Liver (tissue), 9 donors: ENCODE results near the gene PRIM1. TPM values are rescaled to one million over a fixed set of nuclear protein-coding genes. Genes with fewer than 3 reads are reported as not detected.
"Not testable (repeated sequence)": the region's sequence is repeated elsewhere in the genome, so short reads cannot be mapped to it uniquely, and the experiment has no call there.

Experiments used
- DNase-seq: peaks from one replicate; pipeline ENCODE4 v3.0.0-alpha.2; 2017; ENCODE audit warnings: low spot score
- H3K27ac ChIP-seq, 2 donors: one replicate each; pipeline ENCODE4 v1.7.0; 2013; ENCODE audit warnings: inconsistent platforms in 2 of 2, low read length in 2 of 2, control low read depth in 1 of 2, low read depth in 1 of 2, mild to moderate bottlenecking in 1 of 2
- H3K27me3 ChIP-seq, 4 donors: one replicate each; pipeline versions ENCODE4 v1.6.1 to v1.7.0; 2013; ENCODE audit warnings: low read length in 3 of 4, inconsistent platforms in 1 of 4, mild to moderate bottlenecking in 1 of 4, moderate library complexity in 1 of 4; ENCODE audit not compliant: control insufficient read depth in 4 of 4, insufficient read depth in 4 of 4
- H3K36me3 ChIP-seq, 4 donors: one replicate each; pipeline versions ENCODE4 v1.6.1 to v1.7.0; 2013; ENCODE audit warnings: low read length in 3 of 4, mild to moderate bottlenecking in 3 of 4, low read depth in 1 of 4, moderate library complexity in 1 of 4; ENCODE audit not compliant: control insufficient read depth in 4 of 4, insufficient read depth in 3 of 4
- H3K4me1 ChIP-seq, 4 donors: one replicate each; pipeline versions ENCODE4 v1.6.1 to v1.7.0; 2013; ENCODE audit warnings: low read length in 3 of 4, mild to moderate bottlenecking in 3 of 4, moderate library complexity in 1 of 4; ENCODE audit not compliant: control insufficient read depth in 4 of 4, insufficient read depth in 4 of 4
- H3K4me3 ChIP-seq, 3 donors: one replicate each; pipeline versions ENCODE4 v1.6.1 to v1.7.0; 2013; ENCODE audit warnings: low read length in 3 of 3, control low read depth in 1 of 3, low read depth in 1 of 3, mild to moderate bottlenecking in 1 of 3
- H3K9ac ChIP-seq, 2 donors: one replicate each; pipeline ENCODE4 v1.7.0; 2013; ENCODE audit warnings: low read length in 2 of 2, mild to moderate bottlenecking in 2 of 2, moderate library complexity in 2 of 2, control low read depth in 1 of 2, low read depth in 1 of 2
- H3K9me3 ChIP-seq, 4 donors: one replicate each; pipeline versions ENCODE4 v1.6.1 to v1.7.0; 2013; ENCODE audit warnings: low read length in 3 of 4; ENCODE audit not compliant: control insufficient read depth in 4 of 4
- EGR1 ChIP-seq, 2 donors: IDR thresholded peaks; 2 replicates each; pipeline ENCODE4 v1.6.1; 2016 to 2018; ENCODE audit warnings: antibody characterized with exemption in 2 of 2, low read depth in 2 of 2
- FOXA1 ChIP-seq: IDR thresholded peaks from 2 replicates; pipeline ENCODE4 v1.6.1; 2016; ENCODE audit warnings: antibody characterized with exemption
- FOXA2 ChIP-seq: IDR thresholded peaks from 2 replicates; pipeline ENCODE4 v1.6.1; 2016; ENCODE audit warnings: antibody characterized with exemption
- GABPA ChIP-seq, 2 donors: IDR thresholded peaks in 1 of 2; conservative IDR thresholded peaks in 1 of 2; 2 replicates each; pipeline ENCODE4 v1.6.1; 2016; ENCODE audit warnings: antibody characterized with exemption in 2 of 2, mild to moderate bottlenecking in 1 of 2, moderate library complexity in 1 of 2
- HNF4A ChIP-seq, 2 donors: conservative IDR thresholded peaks; 2 replicates each; pipeline ENCODE4 v1.6.1; 2016; ENCODE audit warnings: antibody characterized with exemption in 2 of 2, mild to moderate bottlenecking in 2 of 2
- HNF4G ChIP-seq: IDR thresholded peaks from 2 replicates; pipeline ENCODE4 v1.6.1; 2016; ENCODE audit warnings: antibody characterized with exemption
- JUND ChIP-seq, 2 donors: IDR thresholded peaks; 2 replicates each; pipeline ENCODE4 v1.6.1; 2016; ENCODE audit warnings: antibody characterized with exemption in 2 of 2
- NR2F2 ChIP-seq: IDR thresholded peaks from 2 replicates; pipeline ENCODE4 v1.6.1; 2016; ENCODE audit warnings: antibody characterized with exemption
- RAD21 ChIP-seq, 2 donors: IDR thresholded peaks; 2 replicates each; pipeline ENCODE4 v1.6.1; 2016; ENCODE audit warnings: antibody characterized with exemption in 2 of 2, mild to moderate bottlenecking in 2 of 2
- RXRA ChIP-seq, 2 donors: IDR thresholded peaks; 2 replicates each; pipeline ENCODE4 v1.6.1; 2017 to 2018; ENCODE audit warnings: antibody characterized with exemption in 2 of 2, mild to moderate bottlenecking in 1 of 2
- SP1 ChIP-seq: IDR thresholded peaks from 2 replicates; pipeline ENCODE4 v1.6.1; 2018; ENCODE audit warnings: antibody characterized with exemption, mild to moderate bottlenecking
- TAF1 ChIP-seq: conservative IDR thresholded peaks from 2 replicates; pipeline ENCODE4 v1.6.1; 2016; ENCODE audit warnings: antibody characterized with exemption, mild to moderate bottlenecking
- YY1 ChIP-seq: IDR thresholded peaks from 2 replicates; pipeline ENCODE4 v1.6.1; 2016; ENCODE audit warnings: antibody characterized with exemption, mild to moderate bottlenecking
- WGBS: extraction: QIAGEN DNeasy Blood & Tissue Kit; methylation state at CpG from one replicate; pipeline ENCODE4 v1.1.7; 2013; 5-methylcytosine and 5-hydroxymethylcytosine counted together
- polyA plus RNA-seq, 2 donors: library from polyadenylated mRNA; stranded (reverse) in 1 of 2; unstranded in 1 of 2; fragments of 200-250 nt in 1 of 2; fragments of >200 nt in 1 of 2; fragmentation: Nextera tagmentation in 1 of 2; extraction: Ambion mirVana in 1 of 2; gene quantifications; one replicate each; pipeline versions ENCODE4 v1.2.1 to v1.2.3, GENCODE V29; 2013 to 2015
- total RNA-seq, 2 donors: library from RNA; depleted of rRNA; stranded (reverse); fragments of >200 nt; gene quantifications; one replicate each; pipeline ENCODE4 v1.2.3, GENCODE V29; 2014
- TF ChIP-seq, protein P1 (sequence below): IDR thresholded peaks from 2 replicates; pipeline ENCODE4 v1.6.1; 2016; ENCODE audit warnings: antibody characterized with exemption, mild to moderate bottlenecking
- TF ChIP-seq, protein P2 (sequence below): IDR thresholded peaks from 2 replicates; pipeline ENCODE4 v1.6.1; 2016; ENCODE audit warnings: antibody characterized with exemption
- TF ChIP-seq, protein P3 (sequence below): IDR thresholded peaks from 2 replicates; pipeline ENCODE4 v1.6.1; 2016; ENCODE audit warnings: antibody characterized with exemption
- TF ChIP-seq, protein P4 (sequence below): IDR thresholded peaks from 2 replicates; pipeline ENCODE4 v1.6.1; 2016; ENCODE audit warnings: antibody characterized with exemption
- TF ChIP-seq, protein P5 (sequence below): fragments of 150-350 bp; IDR thresholded peaks from 2 replicates; pipeline ENCODE4 v1.5.1; 2017; ENCODE audit warnings: improper control_type of control experiment, low read depth, low read length; ENCODE audit not compliant: missing input control
- donor health status: healthy.
- donor health status: healthy.
- donor health status: healthy.
- donor health status: healthy.
- donor health status: healthy.

Gene PRIM1
- total and polyA plus RNA-seq, 4 donors, result 2.7 to 24.8 (median 5.4) TPM

DNA sequence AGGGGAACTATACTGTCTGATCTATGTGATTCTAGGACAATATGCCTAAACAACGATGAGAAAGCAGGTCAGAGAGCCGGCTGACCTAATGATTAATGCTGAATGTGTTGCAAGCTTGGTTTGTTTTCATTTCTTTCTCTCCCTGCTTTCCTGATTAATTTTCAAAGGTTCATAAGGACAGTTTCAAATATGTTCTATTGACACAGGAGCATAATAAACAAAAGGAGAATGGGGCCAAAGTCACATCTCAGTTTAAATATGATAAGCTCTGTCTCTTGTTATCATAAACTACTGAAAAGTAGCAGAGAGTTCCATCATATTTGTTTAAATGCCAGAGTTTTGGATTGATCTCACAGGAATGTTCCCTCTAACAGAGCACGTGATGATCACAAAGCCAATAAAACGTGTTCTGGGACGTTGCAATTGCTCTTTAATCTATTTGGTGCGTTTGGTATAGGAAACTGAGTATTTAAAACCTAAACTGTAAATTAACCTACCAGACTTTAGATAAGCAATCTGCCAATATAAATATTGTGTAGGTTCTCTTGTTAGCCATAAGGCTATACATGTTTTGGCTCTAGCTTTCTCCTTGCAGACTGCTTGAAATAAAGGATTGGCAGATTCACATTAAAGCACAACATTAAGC lies 7.3 kb upstream of the PRIM1 start (continued):
- TF ChIP-seq, protein P1, sequence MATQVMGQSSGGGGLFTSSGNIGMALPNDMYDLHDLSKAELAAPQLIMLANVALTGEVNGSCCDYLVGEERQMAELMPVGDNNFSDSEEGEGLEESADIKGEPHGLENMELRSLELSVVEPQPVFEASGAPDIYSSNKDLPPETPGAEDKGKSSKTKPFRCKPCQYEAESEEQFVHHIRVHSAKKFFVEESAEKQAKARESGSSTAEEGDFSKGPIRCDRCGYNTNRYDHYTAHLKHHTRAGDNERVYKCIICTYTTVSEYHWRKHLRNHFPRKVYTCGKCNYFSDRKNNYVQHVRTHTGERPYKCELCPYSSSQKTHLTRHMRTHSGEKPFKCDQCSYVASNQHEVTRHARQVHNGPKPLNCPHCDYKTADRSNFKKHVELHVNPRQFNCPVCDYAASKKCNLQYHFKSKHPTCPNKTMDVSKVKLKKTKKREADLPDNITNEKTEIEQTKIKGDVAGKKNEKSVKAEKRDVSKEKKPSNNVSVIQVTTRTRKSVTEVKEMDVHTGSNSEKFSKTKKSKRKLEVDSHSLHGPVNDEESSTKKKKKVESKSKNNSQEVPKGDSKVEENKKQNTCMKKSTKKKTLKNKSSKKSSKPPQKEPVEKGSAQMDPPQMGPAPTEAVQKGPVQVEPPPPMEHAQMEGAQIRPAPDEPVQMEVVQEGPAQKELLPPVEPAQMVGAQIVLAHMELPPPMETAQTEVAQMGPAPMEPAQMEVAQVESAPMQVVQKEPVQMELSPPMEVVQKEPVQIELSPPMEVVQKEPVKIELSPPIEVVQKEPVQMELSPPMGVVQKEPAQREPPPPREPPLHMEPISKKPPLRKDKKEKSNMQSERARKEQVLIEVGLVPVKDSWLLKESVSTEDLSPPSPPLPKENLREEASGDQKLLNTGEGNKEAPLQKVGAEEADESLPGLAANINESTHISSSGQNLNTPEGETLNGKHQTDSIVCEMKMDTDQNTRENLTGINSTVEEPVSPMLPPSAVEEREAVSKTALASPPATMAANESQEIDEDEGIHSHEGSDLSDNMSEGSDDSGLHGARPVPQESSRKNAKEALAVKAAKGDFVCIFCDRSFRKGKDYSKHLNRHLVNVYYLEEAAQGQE, result peak; percentile 84
- peak; percentile 52 to 63 for TF ChIP-seq RAD21 (IDR thresholded peaks at IDR 0.05)
- peak; percentile 95 for TF ChIP-seq FOXA2
- TF ChIP-seq TAF1, result peak; percentile 11

DNA sequence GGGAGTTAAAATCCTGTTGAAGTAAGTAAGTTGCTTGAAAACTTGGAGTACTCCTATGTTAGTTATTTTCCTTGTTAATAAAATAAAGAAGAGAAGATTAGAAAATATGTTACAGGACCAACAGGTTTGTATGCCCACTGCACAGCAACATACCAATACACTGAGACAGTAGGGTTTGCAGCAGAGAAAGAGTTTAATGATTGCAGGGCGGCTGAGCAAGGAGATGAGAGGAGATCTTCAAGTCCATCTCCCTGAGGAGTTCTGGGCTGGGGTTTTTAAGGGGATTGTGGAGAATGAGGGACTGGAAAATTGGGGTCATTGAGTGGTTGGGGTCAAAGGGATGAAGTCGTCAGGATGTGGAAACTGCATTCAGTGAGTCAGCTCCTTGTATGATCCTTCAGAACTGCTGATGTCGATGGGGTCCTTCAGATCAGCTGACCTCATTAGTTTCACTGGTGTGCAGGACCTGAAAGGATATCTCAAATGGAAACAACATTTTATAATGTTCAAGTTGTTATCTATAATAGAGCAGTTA lies 6.7 kb upstream of the PRIM1 start:
- Histone ChIP-seq H3K27ac (peak overlapping the region; percentile 82 to 83), H3K36me3 (no peaks in the 10 kb centered on the region), H3K4me1 (peaks cover 1 to 51% (median 31%) of the 10 kb centered on the region in 4 donors), H3K9ac (no peak overlapping the region), H3K27me3 (no peaks in the 10 kb centered on the region), H3K9me3 (no peaks in the 10 kb centered on the region), H3K4me3 (no peak overlapping the region)
- 54% methylated on average over 3 of the region's 3 CpGs for WGBS
- TF ChIP-seq GABPA (IDR thresholded peaks at IDR 0.05 in 1 of 2, conservative IDR thresholded peaks at IDR 0.05 in 1 of 2) (no peak), FOXA2 (no peak), EGR1 (IDR thresholded peaks at IDR 0.05; ENCODE audit: low read depth in 2 of 2) (no peak), RXRA (IDR thresholded peaks at IDR 0.05) (no peak), TAF1 (no peak), FOXA1 (no peak), NR2F2 (no peak), YY1 (no peak), SP1 (no peak), HNF4A (conservative IDR thresholded peaks at IDR 0.05) (no peak), JUND (IDR thresholded peaks at IDR 0.05) (no peak), RAD21 (IDR thresholded peaks at IDR 0.05) (no peak), HNF4G (no peak)
- TF ChIP-seq, protein P1, result no peak
- TF ChIP-seq, protein P2, sequence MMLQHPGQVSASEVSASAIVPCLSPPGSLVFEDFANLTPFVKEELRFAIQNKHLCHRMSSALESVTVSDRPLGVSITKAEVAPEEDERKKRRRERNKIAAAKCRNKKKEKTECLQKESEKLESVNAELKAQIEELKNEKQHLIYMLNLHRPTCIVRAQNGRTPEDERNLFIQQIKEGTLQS, result no peak
- TF ChIP-seq, protein P3, sequence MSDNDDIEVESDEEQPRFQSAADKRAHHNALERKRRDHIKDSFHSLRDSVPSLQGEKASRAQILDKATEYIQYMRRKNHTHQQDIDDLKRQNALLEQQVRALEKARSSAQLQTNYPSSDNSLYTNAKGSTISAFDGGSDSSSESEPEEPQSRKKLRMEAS, result no peak
- TF ChIP-seq, protein P4, sequence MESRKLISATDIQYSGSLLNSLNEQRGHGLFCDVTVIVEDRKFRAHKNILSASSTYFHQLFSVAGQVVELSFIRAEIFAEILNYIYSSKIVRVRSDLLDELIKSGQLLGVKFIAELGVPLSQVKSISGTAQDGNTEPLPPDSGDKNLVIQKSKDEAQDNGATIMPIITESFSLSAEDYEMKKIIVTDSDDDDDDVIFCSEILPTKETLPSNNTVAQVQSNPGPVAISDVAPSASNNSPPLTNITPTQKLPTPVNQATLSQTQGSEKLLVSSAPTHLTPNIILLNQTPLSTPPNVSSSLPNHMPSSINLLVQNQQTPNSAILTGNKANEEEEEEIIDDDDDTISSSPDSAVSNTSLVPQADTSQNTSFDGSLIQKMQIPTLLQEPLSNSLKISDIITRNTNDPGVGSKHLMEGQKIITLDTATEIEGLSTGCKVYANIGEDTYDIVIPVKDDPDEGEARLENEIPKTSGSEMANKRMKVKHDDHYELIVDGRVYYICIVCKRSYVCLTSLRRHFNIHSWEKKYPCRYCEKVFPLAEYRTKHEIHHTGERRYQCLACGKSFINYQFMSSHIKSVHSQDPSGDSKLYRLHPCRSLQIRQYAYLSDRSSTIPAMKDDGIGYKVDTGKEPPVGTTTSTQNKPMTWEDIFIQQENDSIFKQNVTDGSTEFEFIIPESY, result no peak
- TF ChIP-seq, protein P5, sequence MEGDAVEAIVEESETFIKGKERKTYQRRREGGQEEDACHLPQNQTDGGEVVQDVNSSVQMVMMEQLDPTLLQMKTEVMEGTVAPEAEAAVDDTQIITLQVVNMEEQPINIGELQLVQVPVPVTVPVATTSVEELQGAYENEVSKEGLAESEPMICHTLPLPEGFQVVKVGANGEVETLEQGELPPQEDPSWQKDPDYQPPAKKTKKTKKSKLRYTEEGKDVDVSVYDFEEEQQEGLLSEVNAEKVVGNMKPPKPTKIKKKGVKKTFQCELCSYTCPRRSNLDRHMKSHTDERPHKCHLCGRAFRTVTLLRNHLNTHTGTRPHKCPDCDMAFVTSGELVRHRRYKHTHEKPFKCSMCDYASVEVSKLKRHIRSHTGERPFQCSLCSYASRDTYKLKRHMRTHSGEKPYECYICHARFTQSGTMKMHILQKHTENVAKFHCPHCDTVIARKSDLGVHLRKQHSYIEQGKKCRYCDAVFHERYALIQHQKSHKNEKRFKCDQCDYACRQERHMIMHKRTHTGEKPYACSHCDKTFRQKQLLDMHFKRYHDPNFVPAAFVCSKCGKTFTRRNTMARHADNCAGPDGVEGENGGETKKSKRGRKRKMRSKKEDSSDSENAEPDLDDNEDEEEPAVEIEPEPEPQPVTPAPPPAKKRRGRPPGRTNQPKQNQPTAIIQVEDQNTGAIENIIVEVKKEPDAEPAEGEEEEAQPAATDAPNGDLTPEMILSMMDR, result no peak
- DNase-seq, result no peak

DNA sequence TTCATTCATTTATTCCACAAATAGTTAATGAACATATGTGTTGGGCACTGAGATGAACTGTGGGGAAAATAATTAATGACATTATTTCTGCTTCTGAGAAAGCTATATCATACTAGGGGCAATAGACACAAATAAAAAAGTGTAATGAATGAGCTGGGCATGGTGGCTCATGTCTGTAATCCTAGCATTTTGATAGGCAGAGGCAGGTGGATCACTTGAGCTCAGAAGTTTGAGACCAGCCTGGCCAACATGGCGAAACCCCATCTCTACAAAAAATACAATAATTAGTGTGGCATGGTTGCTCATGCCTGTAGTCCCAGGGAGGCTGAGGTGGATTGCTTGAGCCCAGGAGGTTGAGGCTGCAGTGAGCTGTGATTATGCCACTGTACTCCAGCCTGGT lies 5.8 kb upstream of the PRIM1 start:
- peak overlapping the region; percentile 2 to 20 for H3K27ac ChIP-seq
- not testable (repeated sequence) for DNase-seq, H3K36me3 ChIP-seq, H3K9me3 ChIP-seq, H3K9ac ChIP-seq, H3K27me3 ChIP-seq, H3K4me3 ChIP-seq
- 100% methylated on average over 1 of the region's 1 CpG for WGBS
- H3K4me1 ChIP-seq, result peaks cover 1 to 51% (median 31%) of the 10 kb centered on the region in 4 donors
